CD4-positive, alpha-beta memory T cell (primary cell): ENCODE results near the gene CHD9. TPM values are rescaled to one million over a fixed set of nuclear protein-coding genes. Genes with fewer than 3 reads are reported as not detected.
"Not testable (repeated sequence)": the region's sequence is repeated elsewhere in the genome, so short reads cannot be mapped to it uniquely, and the experiment has no call there.

ENCODE experiments used
- CTCF ChIA-PET: fragments of 350-600 bp; sonication (Branson Sonifier 250); formaldehyde crosslinking; loops from one replicate; lab custom pipeline; 2021; ENCODE audit warnings: inconsistent platforms; ENCODE audit not compliant: partially characterized antibody; lab: Charles Lee
- POLR2A ChIA-PET: fragments of 350-600 bp; sonication (Branson Sonifier 250); formaldehyde crosslinking; loops from one replicate; lab custom pipeline; 2021; ENCODE audit not compliant: partially characterized antibody; lab: Charles Lee
- DNase-seq, 5 donors: peaks; one replicate each; pipeline versions ENCODE4 v3.0.0 to v3.0.0-alpha.2; 2020 to 2022; ENCODE audit warnings: mixed read lengths in 1 of 5
- H3K27ac ChIP-seq: one replicate; pipeline ENCODE4 v1.7.0; 2013; ENCODE audit warnings: low read depth, low read length
- H3K27me3 ChIP-seq: 2 replicates; pipeline ENCODE4 v1.7.0; 2013; ENCODE audit warnings: mild to moderate bottlenecking, low read length, moderate library complexity; ENCODE audit not compliant: insufficient read depth
- H3K36me3 ChIP-seq: 2 replicates; pipeline ENCODE4 v1.7.0; 2013; ENCODE audit warnings: mild to moderate bottlenecking, low read length, moderate library complexity; ENCODE audit not compliant: insufficient read depth
- H3K4me1 ChIP-seq: 2 replicates; pipeline ENCODE4 v1.7.0; 2013; ENCODE audit warnings: mild to moderate bottlenecking, low read length, moderate library complexity; ENCODE audit not compliant: insufficient read depth
- H3K4me3 ChIP-seq, 2 donors: one replicate each; pipeline ENCODE4 v1.7.0; 2013; ENCODE audit warnings: low read length in 2 of 2, mild to moderate bottlenecking in 1 of 2
- H3K9me3 ChIP-seq, 2 donors: one replicate each; pipeline ENCODE4 v1.7.0; 2013; ENCODE audit warnings: low read length in 2 of 2, control low read depth in 1 of 2; ENCODE audit not compliant: control insufficient read depth in 1 of 2
- H3K27ac Mint-ChIP-seq, 7 donors: one replicate each; pipeline ENCODE4 v1.8.0; 2020 to 2021; ENCODE audit warnings: mixed read lengths in 7 of 7, mild to moderate bottlenecking in 6 of 7, inconsistent platforms in 3 of 7, moderate library complexity in 3 of 7
- H3K27me3 Mint-ChIP-seq, 2 donors: one replicate each; pipeline ENCODE4 v1.8.0; 2020 to 2021; ENCODE audit warnings: mixed read lengths in 2 of 2
- H3K36me3 Mint-ChIP-seq, 2 donors: one replicate each; pipeline ENCODE4 v1.8.0; 2020 to 2021; ENCODE audit warnings: mixed read lengths in 2 of 2, inconsistent platforms in 1 of 2, mild to moderate bottlenecking in 1 of 2
- H3K4me1 Mint-ChIP-seq, 4 donors: one replicate each; pipeline ENCODE4 v1.8.0; 2020 to 2021; ENCODE audit warnings: mixed read lengths in 4 of 4, mild to moderate bottlenecking in 1 of 4
- H3K4me3 Mint-ChIP-seq, 8 donors: one replicate each; pipeline ENCODE4 v1.8.0; 2020 to 2021; ENCODE audit warnings: mixed read lengths in 8 of 8, mild to moderate bottlenecking in 7 of 8, moderate library complexity in 6 of 8, inconsistent platforms in 3 of 8
- H3K9me3 Mint-ChIP-seq, 8 donors: one replicate each; pipeline ENCODE4 v1.8.0; 2020 to 2021; ENCODE audit warnings: mixed read lengths in 8 of 8, mild to moderate bottlenecking in 5 of 8, inconsistent platforms in 3 of 8, moderate library complexity in 1 of 8
- intact Hi-C: fragments of 100-400 bp; cut with micrococcal nuclease; formaldehyde crosslinking; loops from one replicate; pipeline ENCODE4 v1.15.1; 2023
- polyA plus RNA-seq, 2 donors: library from polyadenylated mRNA; unstranded; fragments of 300-500 nt; fragmentation: Illumina TruSeq; gene quantifications; one replicate each; pipeline ENCODE4 v1.2.3, GENCODE V29; 2021
- total RNA-seq, 2 experiments: library from RNA; stranded (reverse); gene quantifications; one replicate each; pipeline ENCODE4 v1.2.3, GENCODE V29; 2021

The CHD9 gene
- total and polyA plus RNA-seq, 4 experiments from 2014 or later: 22.9 to 49.7 (median 39.5) TPM

GRCh38 chr16:53048139-53048915, 6.5 kb upstream of the CHD9 start:
- Mint-ChIP-seq H3K9me3 (peaks cover 0 to 2% (median 0%) of the 10 kb centered on the region in 8 donors), H3K4me1 (no peaks in the 10 kb centered on the region), H3K27me3 (peaks cover 5 to 8% of the 10 kb centered on the region in 2 donors), H3K36me3 (no peaks in the 10 kb centered on the region), H3K27ac (no peak overlapping the region), H3K4me3 (no peak overlapping the region)
- Histone ChIP-seq H3K27me3 (no peaks in the 10 kb centered on the region), H3K4me3 (no peak overlapping the region), H3K4me1 (no peaks in the 10 kb centered on the region), H3K9me3 (no peaks in the 10 kb centered on the region), H3K36me3 (no peaks in the 10 kb centered on the region), H3K27ac (no peak overlapping the region)
- POLR2A ChIA-PET: no interaction called here
- CTCF ChIA-PET: no interaction called here
- intact Hi-C loops: no loop called here
- DNase-seq: no peak

GRCh38 chr16:53051255-53051654, 3.5 kb upstream of the CHD9 start:
- DNase-seq, H3K4me3 ChIP-seq, H3K36me3 Mint-ChIP-seq, H3K9me3 Mint-ChIP-seq, H3K27me3 Mint-ChIP-seq, H3K36me3 ChIP-seq, CTCF ChIA-PET, H3K9me3 ChIP-seq, H3K27ac Mint-ChIP-seq, intact Hi-C loops, POLR2A ChIA-PET, H3K27ac ChIP-seq, H3K4me3 Mint-ChIP-seq, H3K27me3 ChIP-seq: not testable (repeated sequence)
- H3K4me1 Mint-ChIP-seq: peaks cover 6 to 18% (median 9%) of the 10 kb centered on the region in 4 donors
- peaks cover 16% of the 10 kb centered on the region for H3K4me1 ChIP-seq

GRCh38 chr16:53052519-53053501, 2.0 kb upstream of the CHD9 start, which contains the start of gene CHD9NB:
Gene CHD9NB, minus strand, starts transcription at chr16:53052897. Its CDS starts 8,739 bp downstream, at chr16:53044158.
- Histone ChIP-seq H3K4me3 (no peak within 1 kb of the TSS), H3K36me3 (no peaks in the 10 kb centered on the region), H3K27ac (no peak within 1 kb of the TSS), H3K27me3 (no peaks in the 10 kb centered on the region), H3K4me1 (peaks cover 21% of the 10 kb centered on the region), H3K9me3 (no peaks in the 10 kb centered on the region)
- POLR2A ChIA-PET: no interaction called here
- H3K27ac Mint-ChIP-seq: no peak within 1 kb of the TSS
- H3K27me3 Mint-ChIP-seq: no peaks in the 10 kb centered on the region
- no peak for DNase-seq
- no peaks in the 10 kb centered on the region for H3K36me3 Mint-ChIP-seq
- H3K9me3 Mint-ChIP-seq: no peaks in the 10 kb centered on the region
- H3K4me3 Mint-ChIP-seq: peak within 1 kb of the TSS in 5 of 8 donors; percentile 13 to 71 (median 25)
- H3K4me1 Mint-ChIP-seq: peaks cover 8 to 25% (median 11%) of the 10 kb centered on the region in 4 donors
- intact Hi-C loops: no loop called here
- CTCF ChIA-PET: interaction anchor here (0.7 to 7.4 kb wide), 6 partner anchors 15 to 155 kb away, joined by 3 to 93 read pairs (median 4); no protein-coding TSS in a partner anchor

- H3K4me1 ChIP-seq: peaks cover 21% of the 10 kb centered on the region
- no peaks in the 10 kb centered on the region for H3K9me3 ChIP-seq
- H3K27me3 ChIP-seq: no peaks in the 10 kb centered on the region
- no peaks in the 10 kb centered on the region for H3K9me3 Mint-ChIP-seq
- H3K27ac Mint-ChIP-seq: peak overlapping the region in 5 of 7 donors; percentile 47 to 80 (median 73)
- ChIA-PET CTCF (interaction anchor here (0.5 to 7.4 kb wide), 18 partner anchors 10 to 455 kb away, joined by 3 to 93 read pairs (median 6); partner anchors contain the start of gene AKTIP), POLR2A (interaction anchor here (1.0 to 2.8 kb wide), 4 partner anchors 45 to 450 kb away, joined by 4 to 13 read pairs (median 8); partner anchors contain the start of gene AKTIP)
- no peaks in the 10 kb centered on the region for H3K36me3 ChIP-seq
- no peak for DNase-seq
- H3K36me3 Mint-ChIP-seq: no peaks in the 10 kb centered on the region
- intact Hi-C loops: loop anchor here (1.0 kb wide), 1 partner anchor 456 kb away; no protein-coding TSS in a partner anchor
- peak overlapping the region; percentile 70 to 95 (median 83) for H3K4me3 Mint-ChIP-seq
- peak overlapping the region; percentile 42 to 87 for H3K4me3 ChIP-seq
- H3K4me1 Mint-ChIP-seq: peaks cover 9 to 37% (median 13%) of the 10 kb centered on the region in 4 donors
- peak overlapping the region; percentile 19 for H3K27ac ChIP-seq
- no peaks in the 10 kb centered on the region for H3K27me3 Mint-ChIP-seq
Measured at GRCh38 chr16:53053967-53054669, 673 bp upstream of the CHD9 start.

- H3K4me3 Mint-ChIP-seq: peak overlapping the region; percentile 70 to 95 (median 86)
- no peaks in the 10 kb centered on the region for H3K27me3 ChIP-seq
- peaks cover 21% of the 10 kb centered on the region for H3K4me1 ChIP-seq
- H3K27ac ChIP-seq: peak overlapping the region; percentile 53
- peak overlapping the region in 6 of 7 donors; percentile 20 to 94 (median 67) for H3K27ac Mint-ChIP-seq
- DNase-seq: peak in 1 of 5 donors; percentile 9
- ChIA-PET CTCF (interaction anchor here (0.8 to 7.4 kb wide), 33 partner anchors 8 to 490 kb away, joined by 3 to 93 read pairs (median 4); partner anchors contain the start of gene AKTIP), POLR2A (interaction anchor here (1.2 to 2.8 kb wide), 5 partner anchors 43 to 648 kb away, joined by 3 to 13 read pairs (median 4); partner anchors contain the start of genes AKTIP, FTO, RBL2 and RPGRIP1L)
- H3K36me3 Mint-ChIP-seq: no peaks in the 10 kb centered on the region
- H3K36me3 ChIP-seq: no peaks in the 10 kb centered on the region
- no peaks in the 10 kb centered on the region for H3K9me3 Mint-ChIP-seq
- no peaks in the 10 kb centered on the region for H3K27me3 Mint-ChIP-seq
- intact Hi-C loops: loop anchor here (1.0 kb wide), 7 partner anchors 44 to 448 kb away; partner anchors contain the start of gene AKTIP
- peaks cover 9 to 37% (median 13%) of the 10 kb centered on the region in 4 donors for H3K4me1 Mint-ChIP-seq
- H3K4me3 ChIP-seq: peak overlapping the region; percentile 57 to 87
- H3K9me3 ChIP-seq: no peaks in the 10 kb centered on the region
Measured at GRCh38 chr16:53055541-53056391, 975 bp downstream of the CHD9 start.
